GM19239 (cell line): Measurements from ENCODE around the gene RAB20.
"Not testable (repeated sequence)": the region's sequence is repeated elsewhere in the genome, so short reads cannot be mapped to it uniquely, and the experiment has no call there.

Source experiments
- DNase-seq: peaks from one replicate; pipeline ENCODE4 v3.0.0; 2011; ENCODE audit warnings: low spot score; ENCODE audit not compliant: insufficient read length
- FAIRE-seq: peaks from 2 replicates; lab custom pipeline; 2011; peaks lifted over from hg19 to GRCh38; lab: Jason Lieb, UNC

RAB20 gene

DNA sequence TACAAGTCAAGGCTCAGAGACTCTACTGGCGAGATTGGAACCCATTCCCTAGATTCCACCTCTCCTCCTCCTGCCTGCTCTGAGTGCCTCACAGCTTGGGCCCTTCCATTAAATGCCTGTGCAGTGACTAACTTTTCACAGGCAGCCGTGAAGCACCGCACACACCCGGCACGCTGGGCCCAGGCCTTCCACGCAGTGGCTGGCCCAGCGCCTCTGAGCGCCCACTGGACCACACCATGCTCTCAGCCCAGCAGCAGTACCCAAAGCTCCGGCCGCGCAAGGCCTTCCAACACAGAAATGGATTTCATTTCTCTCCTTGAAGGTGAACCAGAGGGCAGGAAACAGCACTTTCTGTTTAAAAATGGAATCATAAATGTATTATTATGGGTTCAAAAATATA, 26.0 kb downstream of the RAB20 start:
- FAIRE-seq (no peak), DNase-seq (no peak)

DNA sequence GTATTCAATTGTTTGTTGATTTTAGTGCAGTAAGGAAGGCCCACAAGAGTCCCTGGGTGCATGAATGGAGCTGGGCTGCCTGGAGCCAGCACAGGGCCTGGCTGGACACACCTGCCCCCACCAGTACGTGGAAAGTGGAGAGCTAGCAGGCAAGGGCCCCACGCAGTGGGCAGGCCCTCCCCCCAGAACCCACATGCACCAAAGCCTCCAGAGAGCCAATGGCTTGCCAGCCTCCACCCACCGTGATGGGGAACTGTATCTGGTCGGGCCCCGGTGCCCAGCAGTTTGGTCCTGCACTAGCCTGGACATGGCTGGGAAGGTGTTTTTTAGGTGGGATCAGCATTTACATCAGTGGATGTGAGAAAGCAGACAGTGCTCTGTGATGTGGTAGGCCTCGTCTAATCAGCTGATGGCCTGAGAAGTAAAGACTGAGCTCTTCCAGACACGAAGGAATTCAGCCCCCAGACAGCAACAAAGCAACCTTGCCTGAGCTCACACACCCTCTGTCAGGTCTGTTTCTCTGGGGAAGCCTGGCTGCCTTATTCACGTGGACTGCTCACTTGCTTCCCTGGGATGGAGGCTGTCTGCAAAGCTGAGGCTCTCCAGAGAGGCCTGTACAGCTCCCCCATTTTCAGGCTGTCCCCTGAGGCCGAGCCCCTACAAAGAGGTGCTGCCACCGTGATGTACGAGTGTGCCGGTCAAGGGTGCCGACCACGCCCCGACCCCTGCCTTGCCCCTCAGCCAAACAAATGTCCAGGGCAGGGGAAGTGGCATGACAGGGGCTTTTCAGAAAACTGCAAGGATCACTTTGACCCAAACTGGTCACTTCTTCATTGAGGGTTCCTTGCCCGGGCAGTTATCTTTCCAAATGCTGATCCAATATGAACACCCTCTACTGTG, 27.5 kb downstream of the RAB20 start:
- FAIRE-seq (no peak), DNase-seq (no peak)

DNA sequence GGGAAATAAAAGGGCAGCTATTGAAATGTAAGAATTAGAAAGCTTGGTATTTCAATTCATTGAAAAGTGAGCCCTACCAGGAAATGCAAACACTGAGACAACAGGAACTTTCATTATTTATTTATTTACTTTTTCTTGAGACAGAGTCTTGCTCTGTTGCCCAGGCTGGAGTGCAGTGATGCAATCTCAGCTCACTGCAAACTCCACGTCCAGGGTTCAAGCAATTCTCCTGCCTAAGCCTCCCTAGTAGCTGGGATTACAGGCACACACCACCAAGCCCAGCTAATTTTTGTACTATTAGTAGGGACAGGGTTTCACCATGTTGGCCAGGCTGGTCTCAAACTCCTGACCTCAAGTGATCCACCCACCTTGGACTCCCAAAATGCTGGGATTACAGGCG, 29.3 kb downstream of the RAB20 start:
- FAIRE-seq, DNase-seq: not testable (repeated sequence)

DNA sequence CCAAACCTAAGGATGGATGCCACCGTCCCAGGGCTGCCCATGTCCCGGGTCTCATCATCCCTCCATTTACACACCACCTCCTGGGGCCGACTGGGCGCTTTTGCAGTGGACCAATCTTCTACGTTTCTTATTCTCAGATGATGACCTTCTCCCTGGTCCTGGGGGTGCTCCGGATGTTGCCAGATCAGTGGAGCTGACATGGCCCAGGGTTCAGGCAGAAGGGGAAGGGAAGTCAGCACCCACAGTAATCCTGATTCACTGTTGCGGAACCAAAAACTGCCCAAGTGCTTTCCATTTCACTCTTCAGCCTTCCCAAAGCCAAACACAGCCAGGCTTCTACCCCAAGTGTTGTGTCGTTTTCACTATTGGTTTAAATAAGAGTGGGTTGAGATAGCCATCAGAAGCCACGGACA, 29.8 kb downstream of the RAB20 start:
- no peak for FAIRE-seq
- no peak for DNase-seq

DNA sequence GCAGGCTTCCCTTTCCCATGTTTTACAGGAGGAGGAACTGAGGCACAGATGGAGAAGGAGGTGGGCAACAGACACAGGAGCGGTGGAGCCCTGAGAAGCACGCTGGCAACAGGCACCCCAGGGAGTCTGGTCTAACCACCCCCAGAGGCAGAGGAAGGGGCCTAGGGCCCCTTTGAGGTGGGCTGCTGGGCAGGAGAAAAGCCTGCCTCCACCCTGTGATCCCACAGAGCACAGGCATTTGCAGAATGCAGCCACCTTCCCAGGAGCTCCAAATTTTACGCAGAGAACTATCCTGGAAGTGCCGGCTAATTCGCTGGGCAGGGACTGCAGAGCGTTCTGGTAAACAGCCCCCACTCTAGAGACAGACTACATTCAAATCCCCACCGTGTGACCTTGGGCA, 30.4 kb downstream of the RAB20 start:
- no peak for DNase-seq

DNA sequence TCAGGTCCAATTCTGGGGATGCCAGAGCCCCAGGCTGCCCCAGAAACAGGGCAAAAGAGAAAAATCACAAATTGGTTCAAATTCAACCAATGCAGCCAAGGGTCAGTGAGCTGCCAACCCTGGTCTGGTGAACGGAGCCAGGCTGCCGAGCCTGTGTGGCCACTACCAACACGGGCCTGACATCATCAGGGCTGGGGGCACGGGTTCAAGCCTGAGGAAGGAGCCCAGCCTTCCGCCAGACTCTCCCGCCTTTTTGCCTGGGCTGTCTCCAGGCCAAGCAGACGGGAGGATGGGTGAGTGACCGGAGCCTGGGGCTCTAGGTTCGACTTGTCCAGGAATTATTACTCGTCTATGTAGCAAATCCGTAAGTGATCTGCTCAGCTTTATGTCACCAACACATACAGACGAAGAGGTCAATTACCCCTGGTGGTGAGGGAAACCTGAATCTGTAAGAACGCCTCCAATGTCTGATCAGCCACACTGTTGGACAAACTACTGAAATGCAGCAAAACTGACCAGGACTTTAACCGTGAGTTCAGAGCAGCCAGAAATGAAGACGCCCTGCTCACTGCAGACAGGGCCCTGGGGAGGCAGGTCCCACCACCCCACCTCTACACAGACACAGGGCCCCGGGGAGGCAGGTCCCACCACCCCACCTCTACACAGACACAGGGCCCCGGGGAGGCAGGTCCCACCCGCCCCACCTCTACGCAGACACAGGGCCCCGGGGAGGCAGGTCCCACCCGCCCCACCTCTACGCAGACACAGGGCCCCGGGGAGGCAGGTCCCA, 31.8 kb downstream of the RAB20 start:
- FAIRE-seq (no peak), DNase-seq (no peak)

More for the DNA sequence above, 30.4 kb downstream of the RAB20 start:
- FAIRE-seq: no peak

DNA sequence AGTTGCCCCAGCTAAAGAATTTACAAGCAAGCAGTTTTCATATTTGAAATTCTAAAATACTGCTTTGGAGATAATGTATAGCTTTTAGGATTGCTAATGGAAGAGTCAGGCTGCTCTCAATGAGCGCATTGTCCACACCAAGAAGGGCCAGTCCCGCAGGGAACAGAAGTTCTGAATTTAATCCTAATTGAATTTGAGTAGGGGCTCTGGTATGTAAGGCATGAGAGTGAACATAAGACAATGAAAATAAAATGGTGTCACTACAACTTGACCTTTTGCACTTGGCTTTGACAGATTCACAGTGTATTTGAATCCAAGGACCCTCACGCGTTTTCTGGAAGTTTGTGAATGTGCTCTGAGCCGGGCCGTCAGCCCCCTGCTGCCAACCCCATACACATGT, 32.6 kb downstream of the RAB20 start:
- DNase-seq: no peak

DNA sequence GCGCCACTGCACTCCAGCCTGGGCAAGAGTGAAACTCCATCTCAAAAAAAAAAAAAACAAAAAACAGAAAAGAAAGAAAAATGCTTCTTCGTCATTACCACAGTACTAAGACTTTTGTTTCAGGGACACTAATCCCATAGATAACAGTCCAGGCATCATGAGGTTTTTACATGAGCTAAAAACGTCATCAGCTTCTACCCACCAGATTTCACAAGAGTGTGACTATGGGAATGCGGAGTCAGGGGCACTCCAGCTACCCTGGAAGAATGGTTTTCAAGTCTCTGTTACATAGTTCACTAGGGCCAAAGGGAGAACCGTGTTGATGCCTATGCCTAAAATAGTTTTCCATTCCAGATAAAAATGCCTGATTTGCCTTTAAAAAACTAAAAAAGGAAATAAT, 33.2 kb downstream of the RAB20 start:
- no peak for DNase-seq
- FAIRE-seq: no peak

More for the DNA sequence above, 32.6 kb downstream of the RAB20 start:
- FAIRE-seq: no peak

DNA sequence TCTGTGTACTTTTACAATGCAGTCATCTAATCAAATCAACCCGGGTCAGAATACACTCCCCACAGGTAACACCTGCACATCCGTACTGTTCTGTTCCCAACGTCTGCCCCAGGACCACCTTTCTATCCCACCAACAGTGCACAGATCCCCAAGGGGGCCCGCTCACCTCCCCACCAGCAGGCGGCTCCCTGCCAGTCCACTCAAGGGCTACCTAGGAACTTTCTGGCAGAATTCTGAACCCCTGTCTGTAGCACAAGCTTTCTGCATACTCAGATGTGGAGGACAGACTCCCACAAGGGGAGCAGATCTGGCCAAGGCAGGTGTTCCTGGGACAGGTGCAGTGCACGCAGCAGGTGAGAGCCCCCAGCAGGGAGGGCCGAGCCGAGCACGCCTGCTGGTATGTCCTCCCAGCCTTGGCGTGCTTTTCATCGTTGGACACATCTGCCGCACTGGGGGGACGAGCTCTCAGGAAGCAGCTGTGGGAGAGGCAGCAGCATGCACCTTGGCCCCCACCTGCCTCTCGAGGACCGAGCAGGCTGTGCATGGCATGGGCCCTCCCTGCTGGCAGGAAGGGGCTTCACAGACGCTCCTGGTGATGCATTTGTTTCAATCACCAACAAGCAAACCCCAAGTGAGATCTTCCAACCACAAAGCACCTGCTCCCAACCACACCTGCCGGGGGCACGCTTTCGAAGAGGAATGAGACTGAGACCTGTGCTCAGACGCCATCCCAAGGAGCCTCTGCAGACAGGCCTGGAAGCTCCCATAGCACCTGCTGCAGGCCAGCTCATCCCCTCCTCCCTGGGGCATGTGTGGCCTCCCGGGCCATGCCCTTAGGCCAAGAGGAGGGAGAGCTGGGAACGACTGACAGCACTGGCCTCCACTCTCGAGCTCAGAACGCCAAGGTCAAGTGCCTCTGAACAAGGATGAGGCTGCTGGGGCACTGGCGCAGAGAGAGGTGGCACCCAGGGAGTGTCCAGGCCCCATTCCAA, 35.9 kb downstream of the RAB20 start:
- FAIRE-seq (peak; percentile 66), DNase-seq (peak; percentile 58)

DNA sequence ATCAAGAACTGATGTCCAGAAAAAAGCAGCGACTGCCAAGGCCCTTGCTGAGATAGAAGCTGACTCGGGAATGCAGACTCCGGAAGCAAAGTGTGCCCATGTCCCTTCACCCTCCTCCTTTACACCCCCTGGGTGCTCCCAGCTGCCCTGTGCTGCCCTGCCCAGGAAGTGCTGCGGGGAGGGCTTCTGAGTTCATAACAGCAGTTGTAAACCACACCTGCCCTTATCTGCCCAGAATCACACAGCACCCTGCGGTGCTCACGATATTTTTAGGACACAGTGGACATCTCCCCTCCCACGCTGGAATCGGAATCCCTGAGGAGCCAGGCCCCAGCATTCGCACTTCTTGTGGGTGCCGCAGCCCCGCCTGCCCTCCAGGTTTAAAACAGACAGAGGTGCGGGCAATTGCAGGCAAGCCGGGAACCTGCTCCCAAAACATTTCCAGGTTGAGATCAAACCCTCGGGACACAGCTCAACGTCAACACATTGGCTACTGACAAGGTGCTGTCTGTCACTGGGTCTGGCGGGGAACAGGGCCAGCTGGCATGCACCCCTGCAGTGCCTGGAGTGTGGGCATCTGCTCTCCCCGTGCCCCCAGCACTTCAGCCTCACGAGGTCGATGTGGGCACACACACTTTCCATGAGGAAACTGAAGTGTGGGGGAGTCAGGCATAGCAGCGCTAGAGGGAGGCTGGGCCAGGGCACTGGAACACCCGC, 36.8 kb downstream of the RAB20 start:
- DNase-seq (no peak), FAIRE-seq (peak; percentile 18)

DNA sequence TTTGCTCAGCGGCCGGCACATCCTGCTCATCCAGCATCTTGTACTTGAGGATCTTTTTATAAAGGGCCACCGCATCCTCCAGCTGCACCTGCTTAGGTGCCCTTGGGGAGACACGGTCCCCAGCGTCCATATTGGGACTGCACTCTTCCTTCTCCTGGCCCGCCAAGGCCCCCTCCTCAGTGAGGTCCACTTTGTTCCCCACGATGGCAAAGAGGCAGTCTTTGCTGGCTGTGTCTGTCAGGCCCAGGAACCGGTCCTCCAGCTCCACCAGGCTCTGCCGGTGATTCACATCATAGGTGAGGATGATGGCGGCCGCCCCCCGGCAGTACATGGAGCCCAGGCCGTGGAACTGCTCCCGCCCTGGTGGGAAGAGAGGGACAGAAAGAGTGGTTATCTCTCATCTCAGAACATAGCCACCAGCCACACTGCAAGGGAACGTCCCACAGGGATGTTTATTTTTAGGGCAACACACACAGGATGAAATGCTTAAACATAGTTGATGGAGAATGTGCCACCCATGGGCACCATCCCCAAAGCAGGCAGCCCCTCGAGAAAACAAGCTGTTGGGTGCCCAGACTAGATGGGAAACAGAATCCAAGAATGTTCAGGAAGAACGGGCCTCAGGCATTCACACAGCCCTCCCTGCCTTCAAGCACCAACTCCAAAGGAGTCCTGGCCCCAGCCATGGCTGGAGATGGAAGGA, 37.5 kb downstream of the RAB20 start:
- FAIRE-seq (no peak), DNase-seq (no peak)

DNA sequence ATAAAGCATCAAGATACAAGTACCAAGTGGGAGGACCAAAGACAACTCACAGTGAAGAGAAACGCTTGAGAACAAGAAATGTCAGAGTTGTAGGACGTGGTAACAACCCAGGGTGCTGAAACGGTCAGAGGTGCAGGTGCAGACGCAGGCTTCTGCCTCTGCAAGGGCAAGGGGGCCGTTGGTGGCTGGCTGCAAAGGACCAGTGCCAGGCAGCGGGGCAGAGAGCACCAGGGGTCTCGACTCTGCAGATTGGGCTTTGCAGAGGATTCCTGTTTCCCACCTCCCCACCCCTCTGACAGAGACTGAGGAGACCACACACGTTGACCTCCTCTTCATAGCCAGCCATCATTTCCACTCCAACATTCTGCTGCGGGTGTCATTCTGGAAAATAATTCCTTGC, 38.3 kb downstream of the RAB20 start:
- DNase-seq: no peak

DNA sequence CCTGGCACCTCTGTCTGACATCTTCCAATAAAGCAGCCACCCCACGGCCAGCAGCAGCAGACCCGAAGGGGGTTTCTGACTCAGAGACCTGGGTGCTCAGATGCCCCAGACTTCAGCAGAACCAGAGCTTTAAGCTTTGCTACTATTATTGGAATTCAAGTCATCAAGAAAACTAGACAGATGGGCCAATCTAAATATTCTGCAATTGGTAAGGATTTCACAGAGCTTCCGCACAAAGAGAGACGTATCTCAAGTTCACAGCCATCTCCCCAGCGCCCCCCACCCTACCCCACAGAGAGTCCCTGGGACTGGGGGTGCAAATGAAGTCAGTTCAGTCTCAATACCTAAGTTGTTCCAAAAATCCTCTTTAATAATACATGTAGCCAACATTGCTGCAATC, 38.8 kb downstream of the RAB20 start:
- FAIRE-seq: no peak
- DNase-seq: no peak

More for the DNA sequence above, 38.3 kb downstream of the RAB20 start:
- FAIRE-seq: no peak

DNA sequence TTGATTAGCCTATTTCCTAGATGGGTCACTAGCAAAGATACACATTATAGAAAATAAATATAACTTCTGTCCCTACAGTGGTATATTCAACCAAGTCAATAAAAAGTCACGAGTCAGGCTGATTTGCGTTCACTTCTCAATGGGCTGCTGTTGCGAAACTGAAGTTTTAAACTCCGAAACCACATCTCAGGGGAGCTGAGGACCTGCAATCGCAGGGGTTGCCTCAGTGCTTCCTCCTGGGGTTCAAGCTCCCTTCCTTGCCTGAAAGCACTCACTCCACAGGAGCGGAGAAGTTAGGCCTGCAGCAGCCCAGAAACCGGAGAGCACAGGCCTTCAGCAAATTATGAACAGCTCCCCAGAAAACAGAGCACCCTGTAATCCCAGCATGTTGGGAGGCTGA, 39.6 kb downstream of the RAB20 start:
- no peak for FAIRE-seq
- no peak for DNase-seq

DNA sequence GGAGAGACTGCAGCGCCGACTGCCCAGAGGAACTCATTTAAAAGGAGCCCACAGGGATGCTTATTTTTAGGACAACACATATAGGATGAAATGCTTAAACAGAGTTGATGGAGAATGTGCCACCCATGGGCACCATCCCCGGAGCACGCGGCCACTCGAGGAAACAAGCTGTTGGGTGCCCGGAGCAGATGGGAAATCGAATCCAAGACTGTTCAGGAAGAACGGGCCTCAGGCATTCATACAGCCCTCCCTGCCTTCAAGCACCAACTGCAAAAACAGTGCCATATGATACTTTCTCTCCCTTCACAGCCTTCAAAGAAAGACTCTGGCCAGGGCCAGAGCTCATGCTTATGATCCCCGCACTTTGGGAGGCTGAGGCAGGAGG, 40.2 kb downstream of the RAB20 start:
- DNase-seq: no peak

DNA sequence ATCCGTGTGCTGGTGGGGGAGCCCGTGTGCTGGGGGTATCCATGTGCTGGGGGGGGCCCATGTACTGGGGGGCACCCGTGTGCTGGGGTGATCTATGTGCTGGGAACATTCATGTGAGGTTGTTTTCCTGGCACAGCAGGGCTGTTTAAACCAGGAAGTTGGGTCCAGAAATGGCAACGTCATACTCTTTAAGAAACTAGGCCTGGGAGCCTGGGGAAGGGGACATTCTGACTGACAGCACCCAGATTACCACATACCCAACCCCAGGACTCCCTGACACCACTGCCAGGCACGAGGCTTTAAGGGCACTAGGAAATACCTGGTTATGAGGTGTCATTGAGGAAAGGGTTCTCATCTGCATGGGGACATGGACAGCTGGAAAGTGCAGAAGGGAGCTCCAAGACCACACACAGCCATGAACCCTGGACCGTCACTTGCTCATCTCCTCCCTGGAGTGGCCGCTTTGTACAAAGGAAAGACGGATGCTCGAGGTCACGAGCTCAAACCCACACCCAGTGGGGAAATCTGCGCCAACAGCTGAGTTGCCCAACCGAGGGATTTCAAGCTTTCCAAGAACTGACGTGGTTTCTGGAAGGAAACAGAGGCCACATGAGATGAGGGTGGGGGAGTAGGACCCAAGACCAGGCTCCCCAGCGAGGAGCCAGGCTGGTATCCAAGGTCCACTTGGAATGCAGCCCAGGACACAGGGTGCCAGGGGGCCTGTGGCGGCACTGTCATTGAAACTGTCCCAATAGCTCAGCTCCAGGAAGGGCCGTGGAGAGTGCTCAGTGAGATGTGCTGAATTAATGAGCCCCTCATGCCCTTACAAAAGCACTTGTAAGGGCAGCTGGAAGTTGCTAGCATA, 40.9 kb downstream of the RAB20 start:
- FAIRE-seq (no peak), DNase-seq (no peak)

More for the DNA sequence above, 40.2 kb downstream of the RAB20 start:
- FAIRE-seq: no peak

DNA sequence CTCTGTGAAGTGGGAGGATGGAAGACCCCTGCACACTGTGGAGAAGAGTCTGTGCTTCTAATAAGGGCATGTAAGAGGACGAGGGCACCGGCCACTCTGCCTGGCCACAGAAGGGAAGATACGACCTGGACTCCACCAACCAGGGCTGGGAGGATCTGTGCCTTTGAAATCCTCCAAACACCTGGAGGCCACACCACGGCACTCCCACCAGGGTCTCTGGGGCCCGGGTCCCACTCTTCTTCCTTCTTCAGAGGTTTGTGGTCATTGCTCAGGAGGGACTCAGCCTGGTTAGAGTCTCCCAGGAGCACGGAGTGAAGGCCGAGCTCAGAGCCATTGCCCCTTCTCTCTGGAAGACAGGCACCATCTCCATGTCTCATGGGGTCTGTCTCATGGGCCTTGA, 42.0 kb downstream of the RAB20 start:
- no peak for DNase-seq
- no peak for FAIRE-seq

DNA sequence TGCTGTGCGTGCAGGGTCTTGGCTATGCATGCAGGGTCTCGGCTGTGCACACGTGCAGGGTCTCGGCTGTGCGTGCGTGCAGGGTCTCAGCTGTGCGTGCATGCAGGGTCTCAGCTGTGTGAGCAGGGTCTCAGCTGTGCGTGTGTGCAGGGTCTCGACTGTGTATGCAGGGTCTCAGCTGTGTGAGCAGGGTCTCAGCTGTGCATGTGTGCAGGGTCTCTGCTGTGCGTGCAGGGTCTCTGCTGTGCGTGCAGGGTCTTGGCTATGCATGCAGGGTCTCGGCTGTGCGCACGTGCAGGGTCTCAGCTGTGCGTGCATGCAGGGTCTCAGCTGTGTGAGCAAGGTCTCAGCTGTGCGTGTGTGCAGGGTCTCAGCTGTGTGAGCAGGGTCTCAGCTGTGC, 42.5 kb downstream of the RAB20 start:
- FAIRE-seq: no peak
- DNase-seq: no peak
